ENCODE results near the gene LCE1D.

LCE1D gene, protein sequence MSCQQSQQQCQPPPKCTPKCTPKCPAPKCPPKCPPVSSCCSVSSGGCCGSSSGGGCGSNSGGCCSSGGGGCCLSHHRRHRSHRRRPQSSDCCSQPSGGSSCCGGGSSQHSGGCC

DNA sequence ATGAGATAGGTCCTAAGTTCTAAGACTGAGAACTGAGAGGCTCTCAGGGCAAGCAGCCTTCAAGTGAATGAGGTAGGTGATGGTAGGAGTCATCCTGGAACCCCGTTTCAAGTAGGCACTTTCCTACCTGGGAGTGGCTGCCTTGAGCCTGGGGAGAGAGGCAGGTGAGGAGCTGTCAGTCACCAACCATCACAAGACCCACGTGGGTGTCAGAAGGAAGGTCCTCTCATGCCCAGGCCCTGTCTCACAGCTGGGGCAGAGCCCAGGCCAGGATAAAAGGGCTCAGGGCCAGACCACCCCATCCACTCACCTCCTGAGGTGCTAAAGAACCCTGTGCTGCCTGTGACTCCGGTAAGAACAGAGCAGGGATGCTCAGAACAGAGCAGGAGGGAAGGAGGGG is at the start of gene LCE1D:
Gene LCE1D (plus strand): TSS at position 301 of the 400 bp plus-strand sequence. CDS start 1,074 bp downstream, outside the sequence.
- DNase-seq: no peak

DNA sequence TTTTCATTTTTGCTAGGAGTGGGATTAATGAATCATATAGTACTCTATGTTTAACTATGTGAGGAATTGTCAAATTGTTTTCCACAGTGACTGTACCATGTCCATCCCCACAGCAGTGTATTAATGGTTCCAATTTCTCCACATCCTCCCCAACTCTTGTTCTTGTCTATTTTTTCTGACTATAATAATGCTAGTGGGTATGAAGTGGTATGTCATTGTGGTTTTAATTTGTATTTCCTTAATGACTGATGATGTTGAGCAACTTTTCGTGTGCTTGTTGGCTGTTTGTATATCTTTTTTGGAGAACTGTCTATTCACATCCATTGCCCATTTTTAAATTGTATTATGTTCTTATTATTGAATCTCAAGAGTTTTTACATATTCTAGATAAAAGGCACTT is 48.7 kb upstream of the LCE1D start:
- DNase-seq: no peak

DNA sequence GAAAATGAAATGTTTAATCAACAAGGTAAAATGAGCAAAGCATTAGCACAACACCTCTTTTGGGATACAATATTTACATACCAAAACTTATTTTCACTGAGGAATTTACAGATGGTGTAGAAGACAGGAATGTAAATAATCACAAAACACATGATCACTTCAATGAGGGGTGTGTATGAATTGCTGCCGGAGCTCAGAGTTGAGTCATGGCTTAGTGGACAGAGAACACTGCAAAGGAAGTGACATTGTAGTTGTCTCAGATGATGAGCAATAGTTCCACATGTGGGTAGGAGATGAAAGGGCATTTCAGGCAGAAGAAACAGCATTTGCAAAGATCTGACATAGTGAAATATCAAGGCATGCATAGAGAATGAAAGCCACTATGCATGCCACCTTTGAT is 44.3 kb upstream of the LCE1D start:
- DNase-seq: no peak

DNA sequence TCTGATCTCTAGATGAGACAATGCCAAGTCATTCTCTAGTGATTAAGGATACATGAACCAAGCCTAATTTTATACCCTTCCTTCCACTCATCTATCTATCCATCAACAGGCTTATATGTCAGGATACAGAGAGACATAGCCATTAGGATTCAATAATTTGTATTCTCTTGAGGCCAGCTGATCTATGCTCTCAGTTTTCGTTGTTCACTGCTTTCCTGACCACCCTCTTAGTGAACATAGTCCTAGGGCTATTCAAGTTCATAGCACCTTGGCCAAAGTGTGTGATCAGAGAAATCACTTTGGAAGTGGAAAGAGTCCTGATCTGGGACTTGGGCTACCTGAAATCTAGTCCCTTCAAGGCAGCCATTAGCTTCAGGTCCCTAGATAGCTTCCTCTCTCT is 42.9 kb upstream of the LCE1D start:
- no peak for DNase-seq

DNA sequence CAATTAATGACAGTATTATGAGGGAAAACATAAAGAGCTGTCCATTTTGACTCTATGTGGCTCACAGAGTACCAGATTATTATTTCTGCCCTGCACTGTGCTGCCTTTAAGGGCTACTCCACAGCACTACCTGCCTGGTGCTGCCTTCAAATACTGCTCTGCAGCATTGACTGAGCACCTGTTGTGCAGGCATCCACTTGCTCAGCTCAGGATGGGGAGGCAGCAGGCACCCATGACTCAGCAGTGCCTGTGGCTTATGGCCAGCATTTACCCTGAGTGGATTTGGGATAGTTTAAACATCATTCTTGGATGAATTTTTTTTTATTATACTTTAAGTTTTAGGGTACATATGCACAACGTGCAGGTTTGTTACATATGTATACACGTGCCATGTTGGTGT is 39.6 kb upstream of the LCE1D start:
- DNase-seq: no peak

DNA sequence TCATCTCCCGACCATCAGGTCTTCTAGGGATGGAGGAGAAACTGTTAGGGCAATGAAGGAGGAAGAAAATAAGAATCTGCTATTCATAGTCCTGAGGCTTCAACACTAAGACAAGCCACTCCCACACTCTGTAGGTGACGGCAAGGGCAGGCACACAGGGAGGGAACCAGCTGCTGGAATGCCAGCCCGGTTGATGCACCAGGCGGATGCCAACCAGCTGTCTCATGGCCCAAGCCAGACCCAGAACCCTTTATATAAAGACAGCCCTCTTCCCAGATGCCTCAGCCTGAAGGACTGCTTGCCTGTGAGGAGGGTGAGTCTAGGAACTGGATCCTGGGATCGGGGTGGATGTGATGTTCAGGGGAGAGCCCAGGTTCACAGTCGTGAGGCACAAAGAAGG is 38.8 kb upstream of the LCE1D start, which contains the start of gene KPRP:
Gene KPRP (plus strand): TSS at position 279 of the 400 bp plus-strand sequence. CDS start 1,564 bp downstream, outside the sequence.
- DNase-seq: no peak

DNA sequence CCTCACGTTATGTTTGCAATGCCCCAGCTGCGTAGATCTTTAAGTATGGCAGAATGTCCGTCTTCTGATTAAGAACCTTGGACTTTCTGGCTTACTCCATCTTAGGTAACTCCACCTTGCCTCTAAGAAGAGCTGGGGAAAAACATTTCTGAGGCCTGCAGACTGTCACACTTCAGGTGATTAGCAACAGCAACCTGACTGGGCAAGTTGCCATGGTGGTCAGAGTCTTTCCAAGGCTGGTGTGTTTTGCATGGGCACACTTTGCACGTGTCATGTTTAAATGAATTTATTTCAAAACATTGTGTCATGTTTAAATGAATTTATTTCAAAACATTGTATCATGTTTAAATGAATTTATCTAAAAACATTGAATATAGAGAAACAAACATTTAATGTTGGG is 37.9 kb upstream of the LCE1D start:
- DNase-seq: no peak

DNA sequence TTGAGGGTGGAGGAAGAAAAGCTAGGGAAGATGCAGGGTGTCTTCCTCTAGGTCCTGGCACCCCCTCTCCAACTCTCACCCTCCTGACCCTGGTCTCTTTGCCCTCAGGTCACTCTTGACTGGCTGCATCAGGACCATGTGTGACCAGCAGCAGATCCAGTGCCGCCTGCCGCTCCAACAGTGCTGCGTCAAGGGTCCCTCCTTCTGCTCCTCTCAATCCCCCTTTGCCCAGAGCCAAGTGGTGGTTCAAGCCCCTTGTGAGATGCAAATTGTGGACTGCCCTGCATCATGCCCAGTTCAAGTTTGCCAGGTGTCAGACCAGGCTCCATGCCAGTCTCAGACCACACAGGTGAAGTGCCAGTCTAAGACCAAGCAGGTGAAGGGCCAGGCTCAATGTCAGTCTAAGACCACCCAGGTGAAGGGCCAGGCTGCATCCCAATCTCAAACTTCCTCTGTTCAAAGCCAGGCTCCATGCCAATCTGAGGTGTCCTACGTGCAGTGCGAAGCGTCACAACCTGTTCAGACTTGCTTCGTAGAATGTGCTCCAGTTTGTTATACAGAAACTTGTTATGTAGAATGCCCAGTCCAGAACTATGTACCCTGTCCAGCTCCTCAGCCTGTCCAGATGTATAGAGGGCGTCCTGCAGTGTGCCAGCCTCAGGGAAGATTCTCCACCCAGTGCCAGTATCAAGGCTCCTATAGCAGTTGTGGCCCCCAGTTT is 36.9 kb upstream of the LCE1D start:
- DNase-seq: no peak

DNA sequence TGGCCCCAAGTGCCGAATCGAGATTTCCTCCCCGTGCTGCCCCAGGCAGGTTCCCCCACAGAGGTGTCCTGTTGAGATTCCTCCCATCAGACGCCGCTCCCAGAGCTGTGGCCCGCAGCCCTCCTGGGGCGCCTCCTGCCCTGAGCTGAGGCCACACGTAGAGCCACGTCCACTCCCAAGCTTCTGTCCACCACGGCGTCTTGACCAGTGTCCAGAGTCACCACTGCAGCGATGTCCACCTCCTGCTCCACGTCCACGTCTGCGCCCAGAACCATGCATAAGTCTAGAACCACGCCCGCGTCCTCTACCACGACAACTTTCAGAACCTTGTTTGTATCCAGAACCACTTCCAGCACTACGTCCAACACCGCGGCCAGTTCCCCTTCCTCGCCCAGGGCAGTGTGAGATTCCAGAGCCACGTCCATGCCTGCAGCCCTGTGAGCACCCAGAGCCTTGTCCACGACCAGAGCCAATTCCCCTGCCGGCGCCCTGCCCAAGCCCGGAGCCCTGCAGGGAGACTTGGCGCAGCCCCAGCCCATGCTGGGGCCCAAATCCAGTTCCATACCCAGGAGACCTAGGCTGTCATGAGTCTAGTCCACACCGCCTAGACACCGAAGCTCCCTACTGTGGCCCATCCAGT is 35.9 kb upstream of the LCE1D start:
- no peak for DNase-seq

DNA sequence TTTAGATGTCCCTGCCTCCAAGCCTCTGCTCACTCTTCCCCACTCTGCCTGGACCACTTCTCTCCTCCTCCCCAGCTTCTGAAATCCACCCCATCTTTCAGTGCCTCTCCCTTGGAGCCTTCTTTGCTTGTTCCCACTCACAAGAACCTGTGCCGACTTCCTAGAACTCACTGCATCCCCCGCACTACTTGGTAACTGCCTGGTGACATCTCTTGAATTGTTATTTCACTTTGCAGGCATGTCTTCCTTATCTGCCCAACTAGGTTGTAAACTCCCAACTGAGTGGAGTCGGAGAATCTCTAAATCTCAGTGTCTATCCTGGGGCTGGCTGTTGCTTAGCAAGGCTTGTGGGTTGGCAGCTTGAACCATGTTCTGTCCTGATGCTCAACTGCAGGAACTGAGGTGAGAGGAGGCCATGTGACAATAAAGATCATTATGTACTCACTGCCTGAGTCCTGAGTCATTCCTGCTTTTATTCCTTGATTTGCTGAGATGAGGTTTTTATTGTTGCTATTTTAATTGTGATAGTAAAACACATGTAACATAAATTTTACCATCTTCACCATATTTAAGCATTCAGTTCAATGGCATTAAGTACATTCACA is 34.8 kb upstream of the LCE1D start:
- no peak for DNase-seq

DNA sequence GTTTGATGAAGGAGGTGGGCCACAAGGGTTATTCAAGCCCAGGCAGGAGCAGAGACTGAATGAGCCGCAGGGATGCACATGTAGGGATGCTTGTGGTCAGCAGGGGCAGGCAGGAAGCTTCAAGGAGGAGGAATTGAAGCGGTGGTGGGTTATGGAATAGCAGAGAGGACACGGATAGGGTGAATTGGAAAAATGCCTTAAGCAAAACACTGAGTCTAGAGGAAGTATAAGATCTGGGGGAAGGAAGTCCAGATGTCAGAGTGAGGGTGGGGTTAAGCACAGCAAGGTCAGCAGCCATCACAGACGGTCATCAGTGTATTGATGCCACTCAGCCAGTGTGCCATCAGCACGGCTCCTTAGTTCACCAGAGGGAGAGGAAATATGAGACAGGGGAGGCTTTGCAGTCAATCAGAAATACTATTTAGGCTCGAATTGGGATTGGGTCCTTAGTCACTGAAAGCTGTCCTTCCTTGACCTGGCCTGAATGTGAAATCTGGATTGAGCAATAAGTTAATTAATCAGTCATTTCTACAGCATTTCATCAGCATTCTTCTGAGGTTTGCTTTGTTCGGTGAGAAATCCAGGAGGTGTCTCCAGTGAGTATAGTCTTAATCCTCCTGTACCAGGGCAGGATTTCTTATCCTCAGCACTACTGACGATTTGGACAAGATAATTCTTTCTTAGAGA is 27.5 kb upstream of the LCE1D start:
- no peak for DNase-seq

DNA sequence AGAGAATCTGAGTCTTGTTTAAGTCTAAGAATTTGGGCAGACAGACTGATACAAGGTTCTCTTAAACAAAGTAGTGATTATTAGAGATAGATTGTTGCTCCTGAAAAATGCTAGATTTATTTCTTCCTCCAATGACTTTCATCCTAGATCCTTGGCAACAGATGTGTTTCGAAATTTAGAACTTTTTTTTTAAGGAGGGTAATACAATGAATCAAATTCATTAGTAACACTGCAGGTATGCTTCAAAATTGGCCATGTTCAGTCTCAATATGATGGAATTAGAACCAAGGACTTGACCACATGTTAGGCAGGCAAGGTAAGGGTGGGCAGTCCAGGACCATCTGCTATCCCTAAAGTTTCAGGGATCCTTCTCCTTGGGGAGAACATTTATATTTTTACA is 26.1 kb upstream of the LCE1D start:
- no peak for DNase-seq

DNA sequence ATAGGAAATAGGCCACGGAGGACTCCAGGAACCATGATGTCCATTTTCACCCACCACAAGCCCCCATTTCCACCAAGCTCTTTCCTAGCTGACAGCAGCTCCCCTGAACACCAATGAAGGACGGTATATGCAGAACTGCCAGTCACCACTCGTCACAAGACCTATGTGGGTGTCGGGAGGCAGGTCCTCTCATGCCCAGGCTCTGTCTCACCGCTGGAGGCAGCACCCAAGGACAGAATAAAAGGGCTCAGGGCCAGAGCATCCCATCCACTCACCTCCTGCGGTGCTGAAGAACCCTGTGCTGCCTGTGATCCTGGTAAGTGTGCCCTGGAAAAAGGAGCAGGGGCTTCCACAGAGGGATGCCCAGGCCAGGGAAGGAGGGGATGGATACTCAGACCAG is 21.6 kb upstream of the LCE1D start, which contains the start of gene LCE1F:
Gene LCE1F (plus strand): TSS at position 266 of the 400 bp plus-strand sequence. CDS start 1,232 bp downstream, outside the sequence.
- no peak for DNase-seq

DNA sequence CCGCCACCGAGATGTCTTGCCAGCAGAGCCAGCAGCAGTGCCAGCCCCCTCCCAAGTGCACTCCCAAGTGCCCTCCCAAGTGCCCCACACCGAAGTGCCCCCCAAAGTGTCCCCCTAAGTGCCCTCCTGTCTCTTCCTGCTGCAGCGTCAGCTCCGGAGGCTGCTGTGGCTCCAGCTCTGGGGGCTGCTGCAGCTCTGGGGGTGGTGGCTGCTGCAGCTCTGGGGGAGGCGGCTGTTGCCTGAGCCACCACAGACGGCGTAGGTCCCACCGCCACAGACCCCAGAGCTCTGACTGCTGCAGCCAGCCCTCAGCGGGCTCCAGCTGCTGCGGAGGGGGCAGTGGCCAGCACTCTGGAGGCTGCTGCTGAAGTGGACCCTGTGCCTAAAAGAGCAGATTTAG is 20.2 kb upstream of the LCE1D start:
- no peak for DNase-seq

DNA sequence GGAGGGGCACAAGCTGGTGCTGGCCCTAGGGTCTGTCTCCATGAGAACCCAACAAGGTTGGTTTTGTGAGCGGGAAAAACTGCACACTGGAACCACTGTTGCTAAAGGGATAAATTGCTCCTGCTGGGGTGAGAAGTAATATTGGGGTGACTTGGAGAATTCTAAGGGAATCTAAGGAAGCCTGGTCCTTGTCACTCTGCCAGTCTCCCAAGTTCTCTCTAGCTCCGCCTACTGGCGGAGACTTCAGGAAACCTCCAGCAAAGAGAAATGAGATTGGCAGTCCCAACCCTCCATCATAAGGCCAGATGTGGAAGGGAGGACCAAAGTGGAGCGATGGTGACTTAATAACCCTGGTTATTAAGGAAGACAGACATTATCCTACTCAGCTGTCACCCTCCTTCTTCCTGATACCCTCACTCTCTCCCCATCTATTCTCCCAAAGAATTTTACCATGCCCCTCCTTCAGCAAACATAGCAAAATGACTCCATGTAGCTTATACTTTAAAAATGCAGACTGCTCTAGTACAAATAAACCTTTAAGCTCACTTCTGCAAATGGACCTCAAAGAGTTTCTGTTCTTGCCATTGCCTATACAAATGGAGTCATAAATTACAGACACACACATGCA is 18.9 kb upstream of the LCE1D start:
- no peak for DNase-seq

DNA sequence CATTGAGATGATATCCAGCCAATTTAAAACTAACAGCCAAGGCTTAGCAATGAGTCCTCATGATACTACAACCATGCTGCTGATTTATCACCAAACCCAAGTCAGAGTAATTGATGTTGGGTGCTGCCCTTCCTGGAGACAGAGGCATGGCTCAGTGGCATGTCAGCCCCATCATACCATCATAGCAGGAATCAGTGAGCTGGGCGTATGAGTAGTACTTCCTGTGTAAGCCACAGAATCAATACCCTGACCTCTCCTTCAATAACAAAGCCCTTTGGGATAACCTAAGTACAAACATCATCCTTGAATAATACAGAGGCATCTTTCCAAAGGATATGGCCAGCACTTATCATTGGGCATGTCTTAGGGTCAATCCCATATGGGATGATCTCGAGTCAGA is 13.4 kb upstream of the LCE1D start:
- DNase-seq: no peak

DNA sequence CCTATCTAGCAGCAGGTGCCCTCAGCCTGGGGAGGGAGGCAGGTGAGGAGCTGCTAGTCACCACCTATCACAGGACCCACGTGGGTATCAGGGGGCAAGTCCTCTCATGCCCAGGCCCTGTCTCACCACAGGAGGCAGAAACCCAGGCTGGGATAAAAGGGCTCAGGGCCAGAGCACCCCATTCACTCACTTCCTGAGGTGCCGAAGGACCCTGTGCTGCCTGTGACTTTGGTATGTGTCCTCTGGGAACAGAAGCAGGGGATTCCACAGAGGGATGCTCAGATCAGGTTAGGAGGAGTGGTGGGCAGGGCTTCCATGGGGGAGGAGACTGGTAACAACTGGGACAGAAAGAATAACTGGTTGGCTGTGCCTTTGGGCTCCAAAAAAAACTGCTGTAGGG is 10.4 kb upstream of the LCE1D start, which contains the start of gene LCE1E:
Gene LCE1E (plus strand): TSS at position 181 of the 400 bp plus-strand sequence. CDS start 1,043 bp downstream, outside the sequence.
- DNase-seq: peak; percentile 39

DNA sequence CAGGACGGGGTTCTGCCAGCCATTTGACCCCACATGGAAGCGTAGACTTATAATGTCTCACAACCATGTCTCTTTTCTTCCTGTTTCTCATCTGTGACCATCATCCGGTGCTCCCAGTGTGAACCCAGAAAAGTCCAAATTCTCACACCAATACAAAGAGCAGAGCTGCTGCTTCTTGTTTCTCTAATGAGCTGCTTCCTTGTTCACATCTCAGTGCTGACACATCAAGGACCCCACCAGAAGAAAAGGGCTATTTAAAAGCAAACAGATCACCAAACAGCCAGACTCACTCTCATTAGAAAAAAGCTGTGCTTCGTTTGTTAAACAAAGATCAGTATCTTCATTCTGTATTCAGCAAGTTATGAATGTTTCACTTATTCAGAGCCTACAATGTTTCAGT is 835 bp upstream of the LCE1D start:
- DNase-seq: no peak

DNA sequence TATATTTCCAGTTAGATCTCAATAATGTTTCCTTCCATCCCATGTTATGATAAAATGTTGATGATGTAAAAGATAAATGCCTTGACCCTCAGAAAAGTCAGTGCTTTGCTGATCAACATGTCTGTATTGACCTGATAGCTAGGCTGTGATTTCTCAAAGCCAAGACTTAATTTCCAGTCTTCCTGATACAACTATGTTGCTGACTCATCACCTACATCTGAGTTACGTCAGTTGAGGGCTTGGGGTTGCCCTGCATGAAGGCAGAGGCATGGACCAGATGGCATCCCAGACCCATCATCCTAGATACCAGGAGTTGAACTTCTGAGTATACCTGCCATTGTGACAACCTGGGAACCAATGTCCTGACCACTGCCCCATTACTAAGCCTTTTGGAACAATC is 4.8 kb downstream of the LCE1D start:
- DNase-seq: no peak

DNA sequence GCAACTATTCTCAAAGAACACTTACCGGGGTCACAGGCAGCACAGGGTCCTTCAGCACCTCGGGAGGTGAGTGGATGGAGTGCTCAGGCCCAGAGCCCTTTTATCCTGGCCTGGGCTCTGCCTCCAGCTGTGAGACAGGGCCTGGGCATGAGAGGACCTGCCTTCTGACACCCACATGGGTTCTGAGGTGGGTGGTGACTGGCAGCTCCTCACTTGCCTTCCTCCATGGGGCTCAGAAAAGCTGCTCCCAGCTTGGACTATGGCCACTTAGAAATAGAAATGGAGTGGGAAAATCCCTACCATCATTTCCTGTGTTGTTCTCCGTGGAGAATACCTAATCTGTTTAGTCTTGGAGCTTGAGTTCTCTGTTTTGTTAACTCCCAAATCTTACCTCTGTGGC is 10.1 kb downstream of the LCE1D start, which contains the start of gene LCE1C:
Gene LCE1C (minus strand): TSS at position 76 of the 400 bp plus-strand sequence. CDS start 1,173 bp downstream, outside the sequence.
- DNase-seq: no peak

DNA sequence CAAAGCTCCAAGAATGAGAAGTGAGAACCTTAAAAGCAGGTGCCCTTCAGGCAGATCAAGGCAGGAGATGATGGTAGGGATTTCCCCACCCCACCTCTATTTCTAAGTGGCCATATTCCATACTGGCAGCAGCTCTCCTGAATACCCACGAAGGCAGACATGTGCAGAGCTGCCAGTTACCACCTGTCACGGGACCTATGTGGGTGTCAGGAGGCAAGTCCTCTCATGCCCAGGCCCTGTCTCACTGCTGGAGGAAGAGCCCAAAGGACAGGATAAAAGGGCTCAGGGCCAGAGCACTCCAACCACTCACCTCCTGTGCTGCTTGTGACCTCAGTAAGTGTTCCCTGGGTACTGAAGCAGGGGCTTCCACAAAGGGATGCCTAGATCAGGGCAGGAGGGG is 14.5 kb downstream of the LCE1D start:
- DNase-seq: no peak

DNA sequence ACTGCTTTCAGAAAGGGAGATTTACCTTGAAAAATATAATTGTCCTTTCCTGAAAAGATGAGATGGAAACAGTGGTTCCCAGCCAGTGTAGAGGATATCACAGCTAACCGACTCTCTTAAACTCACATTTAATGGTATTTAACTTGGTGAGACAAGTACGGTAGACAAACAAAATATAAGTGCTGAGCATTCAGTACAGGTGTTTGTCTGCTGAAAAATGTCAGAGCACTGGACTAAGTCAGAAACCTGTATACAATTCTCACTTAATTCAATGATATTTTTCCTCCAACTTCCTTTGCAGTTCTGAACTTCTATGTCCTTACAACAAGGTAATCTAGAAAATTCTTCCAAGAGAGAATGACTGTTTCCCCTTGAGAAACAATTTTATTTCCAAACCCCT is 15.2 kb downstream of the LCE1D start, which contains the start of gene LCE1B:
Gene LCE1B (plus strand): TSS at position 301 of the 400 bp plus-strand sequence. CDS start 476 bp downstream, outside the sequence.
- no peak for DNase-seq

Measured in NCI-H1105 (cell line).